ENCODE data around the gene TNFSF8.

Gene TNFSF8

DNA sequence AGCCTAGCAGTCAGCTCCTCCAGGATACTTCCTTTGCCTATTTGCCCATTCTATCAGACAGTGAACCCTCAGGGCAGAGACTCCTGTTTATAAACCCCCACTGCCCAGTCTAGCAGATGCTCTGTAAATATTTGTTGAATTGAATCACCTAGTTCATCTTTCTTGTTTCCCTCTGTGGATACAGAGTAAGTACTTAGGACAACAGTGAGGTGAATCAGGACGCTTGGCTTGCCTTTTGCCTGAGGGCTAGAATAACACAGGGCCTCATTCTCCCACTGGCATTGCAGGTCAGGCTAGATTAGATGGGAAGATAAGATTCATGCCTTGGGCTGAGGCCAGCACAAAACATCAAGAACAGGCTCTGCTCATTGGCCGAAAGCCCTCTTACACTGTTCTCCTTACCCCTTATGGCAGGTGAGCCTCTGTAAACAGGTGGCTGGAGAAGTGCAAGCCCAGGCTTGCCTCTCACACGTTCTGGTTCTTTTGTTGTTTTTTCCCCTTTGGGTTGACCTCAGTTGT is 22.2 kb downstream of the TNFSF8 start:
- no peak overlapping the region for H3K27ac ChIP-seq (ENCODE audit: insufficient read depth, low read depth, low read length, poor library complexity, severe bottlenecking)
- H3K36me3 ChIP-seq (ENCODE audit: control insufficient read depth, insufficient read depth, low read length), result no peaks in the 10 kb centered on the region
- peaks cover 4% of the 10 kb centered on the region for H3K4me1 ChIP-seq (ENCODE audit: control insufficient read depth, insufficient read depth, low read length)
- no peak overlapping the region for H3K4me3 ChIP-seq (ENCODE audit: insufficient read depth, low read depth, low read length)
- H3K27me3 ChIP-seq (ENCODE audit: control insufficient read depth, insufficient read depth, low read length, poor library complexity, severe bottlenecking), result no peaks in the 10 kb centered on the region
- H3K9me3 ChIP-seq (ENCODE audit: control insufficient read depth, low read length), result no peaks in the 10 kb centered on the region
- 69 to 75% methylated on average over 3 of the region's 3 CpGs for WGBS, 2 experiments

DNA sequence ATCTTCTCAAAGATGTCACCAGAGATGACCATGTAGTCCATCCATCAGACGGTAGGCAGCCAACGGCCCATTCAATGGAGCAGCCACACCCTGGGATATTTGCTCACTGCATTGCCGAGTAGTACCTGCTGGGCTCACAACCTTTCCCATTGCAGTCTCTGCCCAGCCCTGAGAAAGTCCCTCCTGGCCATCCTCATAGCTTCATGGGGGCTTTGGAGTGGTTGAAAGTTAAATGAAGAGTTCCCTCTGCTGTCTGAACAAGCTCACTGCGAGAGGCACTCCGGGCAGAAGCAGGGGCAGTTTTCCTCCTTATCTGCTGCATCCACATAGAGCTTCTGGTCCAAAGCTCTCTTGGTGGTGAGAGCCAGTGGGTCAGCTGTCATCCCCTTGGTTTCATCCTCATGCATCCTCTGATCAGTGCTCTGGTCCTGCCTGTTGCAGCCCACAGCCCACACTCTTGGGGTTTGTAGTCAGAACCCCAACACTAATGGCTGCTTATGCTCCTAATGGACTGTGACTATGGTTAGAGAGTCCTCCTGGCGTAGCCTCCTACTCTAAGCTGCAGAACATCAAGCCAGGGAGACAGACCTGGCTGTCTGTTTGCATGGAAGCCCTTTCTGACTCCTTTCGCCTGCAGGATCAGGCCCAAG is 23.3 kb downstream of the TNFSF8 start:
- H3K4me3 ChIP-seq (ENCODE audit: insufficient read depth, low read depth, low read length), result no peak overlapping the region
- WGBS, 2 experiments, result 45 to 50% methylated on average over 7 of the region's 7 CpGs
- no peaks in the 10 kb centered on the region for H3K36me3 ChIP-seq (ENCODE audit: control insufficient read depth, insufficient read depth, low read length)
- H3K27me3 ChIP-seq (ENCODE audit: control insufficient read depth, insufficient read depth, low read length, poor library complexity, severe bottlenecking), result no peaks in the 10 kb centered on the region
- H3K4me1 ChIP-seq (ENCODE audit: control insufficient read depth, insufficient read depth, low read length), result peaks cover 4% of the 10 kb centered on the region
- no peaks in the 10 kb centered on the region for H3K9me3 ChIP-seq (ENCODE audit: control insufficient read depth, low read length)
- H3K27ac ChIP-seq (ENCODE audit: insufficient read depth, low read depth, low read length, poor library complexity, severe bottlenecking), result no peak overlapping the region

DNA sequence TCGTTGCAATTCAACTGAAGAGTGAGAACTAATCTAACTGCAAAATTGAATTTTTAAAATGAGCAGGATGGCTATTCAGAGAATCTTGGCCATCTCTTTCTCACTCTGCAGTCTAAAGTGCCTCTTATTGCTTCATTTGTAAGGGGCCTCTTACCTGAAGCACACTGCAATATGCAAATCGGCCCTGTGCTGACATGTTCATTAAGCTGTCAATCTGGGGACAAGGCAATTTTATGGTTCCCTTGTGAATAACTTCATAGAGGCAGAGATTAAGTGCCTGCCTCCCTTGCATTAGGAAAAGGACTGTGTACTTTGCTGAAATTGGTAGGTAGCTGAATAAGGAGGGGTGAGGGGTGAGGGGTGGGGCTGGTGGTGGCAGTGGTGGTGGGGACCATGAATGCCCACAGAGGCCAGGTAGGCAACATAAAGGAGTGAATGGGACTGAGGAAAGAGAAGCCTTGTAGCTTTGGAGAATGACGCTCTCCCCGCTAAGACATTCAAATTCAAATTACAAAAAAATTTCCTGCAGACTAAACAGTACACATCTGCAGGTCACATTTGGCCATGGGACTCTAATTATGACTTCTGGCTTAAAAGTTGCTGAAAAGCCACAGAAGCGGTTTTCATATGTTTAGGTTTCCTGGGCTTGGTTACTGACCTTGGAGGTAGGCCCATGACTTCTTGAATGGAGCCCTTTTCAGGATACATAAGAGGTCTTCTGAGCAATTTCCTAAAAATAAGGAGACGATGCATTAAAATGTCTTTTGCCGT is 25.0 kb downstream of the TNFSF8 start:
- Histone ChIP-seq H3K27ac (ENCODE audit: insufficient read depth, low read depth, low read length, poor library complexity, severe bottlenecking) (no peak overlapping the region), H3K4me3 (ENCODE audit: insufficient read depth, low read depth, low read length) (no peak overlapping the region), H3K36me3 (ENCODE audit: control insufficient read depth, insufficient read depth, low read length) (no peaks in the 10 kb centered on the region), H3K9me3 (ENCODE audit: control insufficient read depth, low read length) (no peaks in the 10 kb centered on the region), H3K4me1 (ENCODE audit: control insufficient read depth, insufficient read depth, low read length) (peaks cover 4% of the 10 kb centered on the region), H3K27me3 (ENCODE audit: control insufficient read depth, insufficient read depth, low read length, poor library complexity, severe bottlenecking) (no peaks in the 10 kb centered on the region)
- 93 to 94% methylated on average over 7 of the region's 7 CpGs for WGBS, 2 experiments

DNA sequence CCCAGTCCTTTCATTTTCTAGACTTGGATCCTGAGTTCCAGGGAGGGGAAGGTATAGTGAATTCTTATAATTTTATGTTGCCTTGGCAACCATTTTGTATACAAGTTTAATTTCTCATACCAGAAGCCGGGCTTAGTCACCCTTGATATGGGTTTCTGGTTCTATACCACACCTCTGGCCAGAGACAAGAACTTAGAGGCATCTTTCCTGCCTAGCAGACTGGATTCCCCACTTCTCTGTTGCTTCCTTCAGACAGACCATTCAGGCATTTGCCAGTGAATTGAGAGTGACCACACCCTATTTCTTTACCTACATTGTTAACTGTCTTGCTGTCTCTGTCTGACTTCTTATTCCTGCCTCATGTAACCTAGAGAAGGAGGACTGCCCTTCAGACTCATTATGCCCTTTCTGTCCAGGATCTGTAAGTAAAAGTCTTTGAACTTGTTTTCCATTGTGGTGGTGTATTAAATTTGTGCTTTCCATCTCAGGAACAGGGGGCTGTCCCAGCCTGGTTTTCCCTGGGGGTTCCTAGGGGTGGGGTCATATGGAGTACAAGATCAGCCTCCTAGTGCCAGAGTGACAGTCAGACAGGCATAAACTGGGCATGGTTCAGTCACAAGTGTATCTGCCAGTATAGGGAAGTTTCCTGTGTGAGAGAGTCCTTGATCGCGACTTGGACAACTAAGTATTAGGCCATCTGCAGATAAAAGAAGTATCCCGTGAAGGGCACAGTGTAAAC is 27.4 kb downstream of the TNFSF8 start:
- H3K4me3 ChIP-seq (ENCODE audit: insufficient read depth, low read depth, low read length), result no peak overlapping the region
- no peaks in the 10 kb centered on the region for H3K36me3 ChIP-seq (ENCODE audit: control insufficient read depth, insufficient read depth, low read length)
- H3K4me1 ChIP-seq (ENCODE audit: control insufficient read depth, insufficient read depth, low read length), result peaks cover under 1% of the 10 kb centered on the region
- no peak overlapping the region for H3K27ac ChIP-seq (ENCODE audit: insufficient read depth, low read depth, low read length, poor library complexity, severe bottlenecking)
- no peaks in the 10 kb centered on the region for H3K27me3 ChIP-seq (ENCODE audit: control insufficient read depth, insufficient read depth, low read length, poor library complexity, severe bottlenecking)
- 93% methylated on average over 4 of the region's 4 CpGs for WGBS, 2 experiments
- no peaks in the 10 kb centered on the region for H3K9me3 ChIP-seq (ENCODE audit: control insufficient read depth, low read length)

DNA sequence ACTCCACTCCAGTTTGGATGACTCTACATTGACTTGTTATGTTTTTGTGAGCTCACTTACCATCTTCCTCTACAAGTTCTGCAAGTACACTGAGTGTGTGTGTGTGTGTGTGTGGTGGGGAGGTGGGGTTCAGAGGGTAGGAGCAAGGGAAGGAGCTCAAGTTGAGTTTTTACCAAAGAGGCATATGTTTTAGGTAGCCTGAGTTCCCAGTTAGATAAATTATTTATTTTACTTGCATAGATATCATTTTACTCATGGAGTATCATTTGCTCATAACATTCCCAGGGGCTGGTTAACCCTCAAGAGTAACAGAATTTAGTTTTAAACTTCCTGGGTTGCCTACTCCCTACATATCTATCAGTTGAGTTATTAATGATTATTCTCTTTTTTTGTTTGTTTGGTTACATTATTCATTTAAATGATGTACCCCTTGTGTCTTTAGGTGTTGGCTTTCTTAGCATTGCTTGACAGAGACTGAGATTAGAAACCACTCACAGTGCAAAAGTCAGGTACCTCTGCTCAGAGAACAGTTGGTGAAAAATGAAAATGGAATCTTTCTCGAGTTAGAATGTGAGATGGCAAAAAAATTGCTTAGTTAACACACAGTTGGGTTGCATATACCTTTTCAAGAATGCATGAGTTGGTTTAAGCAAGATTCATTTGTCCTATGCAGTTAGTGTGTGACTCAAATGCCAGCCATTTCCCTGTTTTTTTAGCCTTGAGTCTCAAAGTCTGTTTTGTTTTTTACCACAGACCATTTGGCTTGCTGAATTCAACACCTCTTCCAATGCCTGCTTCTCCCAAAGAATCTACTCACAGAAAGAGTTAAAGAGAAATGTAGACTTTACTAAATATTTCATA is 29.2 kb downstream of the TNFSF8 start:
- H3K4me3 ChIP-seq (ENCODE audit: insufficient read depth, low read depth, low read length), result no peak overlapping the region
- no peak overlapping the region for H3K27ac ChIP-seq (ENCODE audit: insufficient read depth, low read depth, low read length, poor library complexity, severe bottlenecking)
- H3K36me3 ChIP-seq (ENCODE audit: control insufficient read depth, insufficient read depth, low read length), result no peaks in the 10 kb centered on the region
- no peaks in the 10 kb centered on the region for H3K9me3 ChIP-seq (ENCODE audit: control insufficient read depth, low read length)
- no peaks in the 10 kb centered on the region for H3K27me3 ChIP-seq (ENCODE audit: control insufficient read depth, insufficient read depth, low read length, poor library complexity, severe bottlenecking)
- WGBS, 2 experiments, result 97 to 98% methylated on average over 1 of the region's 1 CpG
- no peaks in the 10 kb centered on the region for H3K4me1 ChIP-seq (ENCODE audit: control insufficient read depth, insufficient read depth, low read length)

DNA sequence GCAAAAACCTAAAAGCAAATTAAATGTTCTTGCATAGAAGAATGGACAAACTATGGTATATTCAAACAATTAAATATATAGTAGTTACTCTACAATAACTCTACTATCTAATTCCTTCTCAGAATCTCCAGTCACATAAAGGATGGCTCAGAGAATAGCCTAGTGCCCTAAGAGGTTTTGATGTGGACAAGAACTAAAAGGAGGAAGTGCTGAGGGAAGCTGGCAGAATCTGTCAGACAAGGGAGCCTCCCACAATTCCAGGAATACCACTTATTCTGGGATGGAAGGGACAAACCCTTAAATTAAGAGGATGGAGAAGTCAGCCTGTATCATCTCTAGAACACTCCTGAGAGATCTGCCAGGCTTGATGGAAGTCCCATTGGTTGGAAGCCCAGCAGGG is 30.4 kb downstream of the TNFSF8 start:
- Histone ChIP-seq H3K4me1 (ENCODE audit: control insufficient read depth, insufficient read depth, low read length) (no peaks in the 10 kb centered on the region), H3K36me3 (ENCODE audit: control insufficient read depth, insufficient read depth, low read length) (no peaks in the 10 kb centered on the region), H3K27me3 (ENCODE audit: control insufficient read depth, insufficient read depth, low read length, poor library complexity, severe bottlenecking) (no peaks in the 10 kb centered on the region), H3K27ac (ENCODE audit: insufficient read depth, low read depth, low read length, poor library complexity, severe bottlenecking) (no peak overlapping the region), H3K4me3 (ENCODE audit: insufficient read depth, low read depth, low read length) (no peak overlapping the region), H3K9me3 (ENCODE audit: control insufficient read depth, low read length) (no peaks in the 10 kb centered on the region)

DNA sequence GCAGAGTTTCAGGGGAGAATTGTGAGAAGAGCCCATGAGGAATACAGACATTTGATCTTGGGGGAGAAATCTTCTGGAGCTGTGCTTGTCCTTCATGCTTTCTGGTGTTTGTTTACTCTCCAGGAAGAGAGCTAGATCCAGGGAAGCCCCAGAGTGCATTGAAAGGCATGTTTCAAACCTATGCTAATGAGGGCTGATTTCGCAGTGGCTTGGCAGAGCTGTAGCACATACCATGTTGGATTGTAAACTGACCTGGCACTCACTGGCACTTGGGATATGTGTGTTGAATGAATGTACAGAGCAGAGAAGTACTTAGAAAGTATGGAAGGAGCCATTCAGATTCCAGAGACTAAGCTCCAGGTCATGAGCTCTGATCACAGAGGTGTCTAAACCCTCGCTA is 30.9 kb downstream of the TNFSF8 start:
- WGBS, 2 experiments, result 79 to 85% methylated on average over 2 of the region's 2 CpGs
- Histone ChIP-seq H3K4me1 (ENCODE audit: control insufficient read depth, insufficient read depth, low read length) (no peaks in the 10 kb centered on the region), H3K9me3 (ENCODE audit: control insufficient read depth, low read length) (no peaks in the 10 kb centered on the region), H3K27me3 (ENCODE audit: control insufficient read depth, insufficient read depth, low read length, poor library complexity, severe bottlenecking) (no peaks in the 10 kb centered on the region), H3K27ac (ENCODE audit: insufficient read depth, low read depth, low read length, poor library complexity, severe bottlenecking) (no peak overlapping the region), H3K4me3 (ENCODE audit: insufficient read depth, low read depth, low read length) (no peak overlapping the region), H3K36me3 (ENCODE audit: control insufficient read depth, insufficient read depth, low read length) (no peaks in the 10 kb centered on the region)

DNA sequence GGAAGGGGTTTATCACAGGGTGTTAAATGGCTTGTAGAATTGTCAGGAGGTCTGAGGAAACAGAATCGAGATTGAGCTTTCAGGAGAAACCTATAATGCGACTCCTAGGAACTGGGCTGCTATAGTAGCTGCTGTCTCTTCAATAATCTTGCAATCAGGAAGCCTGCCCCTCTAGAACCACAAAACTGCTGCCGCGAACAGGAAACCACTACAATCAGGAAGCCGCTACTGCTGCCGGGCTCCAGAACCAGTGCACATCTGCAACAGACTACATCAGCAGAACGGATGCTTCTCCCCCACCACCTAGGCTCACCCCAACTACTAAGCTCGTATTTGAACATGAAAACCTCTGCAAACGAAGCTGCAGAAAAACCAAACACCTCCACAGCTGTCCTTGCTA is 31.6 kb downstream of the TNFSF8 start:
- H3K9me3 ChIP-seq (ENCODE audit: control insufficient read depth, low read length), result no peaks in the 10 kb centered on the region
- no peaks in the 10 kb centered on the region for H3K4me1 ChIP-seq (ENCODE audit: control insufficient read depth, insufficient read depth, low read length)
- H3K27ac ChIP-seq (ENCODE audit: insufficient read depth, low read depth, low read length, poor library complexity, severe bottlenecking), result no peak overlapping the region
- H3K36me3 ChIP-seq (ENCODE audit: control insufficient read depth, insufficient read depth, low read length), result no peaks in the 10 kb centered on the region
- 91 to 97% methylated on average over 9 of the region's 9 CpGs for WGBS, 2 experiments
- H3K4me3 ChIP-seq (ENCODE audit: insufficient read depth, low read depth, low read length), result no peak overlapping the region
- H3K27me3 ChIP-seq (ENCODE audit: control insufficient read depth, insufficient read depth, low read length, poor library complexity, severe bottlenecking), result no peaks in the 10 kb centered on the region

DNA sequence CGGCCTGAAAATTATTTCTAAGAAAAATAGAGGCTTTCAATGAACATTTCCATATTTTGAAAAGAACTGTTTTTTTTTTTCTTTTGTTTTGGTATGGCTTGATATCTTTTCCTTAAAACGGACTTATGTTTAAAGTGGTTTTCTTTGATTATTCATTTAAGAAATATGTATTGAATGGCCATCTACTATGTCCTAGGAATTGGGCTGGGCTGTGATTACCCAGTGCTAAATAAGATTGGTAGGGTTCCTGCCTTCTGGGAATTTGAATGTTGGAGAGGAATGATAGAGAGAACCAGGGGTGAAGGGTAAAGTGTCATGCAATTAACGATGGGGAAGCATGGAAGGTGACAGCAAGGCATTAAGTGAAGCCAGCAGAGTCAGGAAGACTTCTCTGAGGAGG is 33.2 kb downstream of the TNFSF8 start:
- 81 to 92% methylated on average over 2 to 3 of the region's 3 CpGs for WGBS, 2 experiments
- H3K4me1 ChIP-seq (ENCODE audit: control insufficient read depth, insufficient read depth, low read length), result no peaks in the 10 kb centered on the region
- H3K27ac ChIP-seq (ENCODE audit: insufficient read depth, low read depth, low read length, poor library complexity, severe bottlenecking), result no peak overlapping the region
- no peaks in the 10 kb centered on the region for H3K27me3 ChIP-seq (ENCODE audit: control insufficient read depth, insufficient read depth, low read length, poor library complexity, severe bottlenecking)
- no peaks in the 10 kb centered on the region for H3K36me3 ChIP-seq (ENCODE audit: control insufficient read depth, insufficient read depth, low read length)
- no peaks in the 10 kb centered on the region for H3K9me3 ChIP-seq (ENCODE audit: control insufficient read depth, low read length)
- no peak overlapping the region for H3K4me3 ChIP-seq (ENCODE audit: insufficient read depth, low read depth, low read length)
